Keratinocyte (primary cell): ENCODE data around the gene GP5. TPM values are rescaled to one million over a fixed set of nuclear protein-coding genes. Genes with fewer than 3 reads are reported as not detected.

Source experiments
- DNase-seq: peaks from one replicate; pipeline ENCODE4 v3.0.0-alpha.2; 2011; ENCODE audit warnings: low read depth, missing footprints, low spot score
- FAIRE-seq: peaks from 2 replicates; lab custom pipeline; 2011; peaks lifted over from hg19 to GRCh38; lab: Jason Lieb, UNC
- H2AFZ ChIP-seq: 2 replicates; pipeline ENCODE4 v1.6.0; 2012; ENCODE audit warnings: low read length, control low read depth, inconsistent platforms; ENCODE audit not compliant: control insufficient read depth
- H3K27ac ChIP-seq: 2 replicates; pipeline ENCODE4 v1.5.1; 2011; ENCODE audit warnings: low read length; ENCODE audit not compliant: control insufficient read depth, insufficient read depth
- H3K27me3 ChIP-seq: 3 replicates; pipeline ENCODE4 v1.6.0; 2011; ENCODE audit warnings: low read length; ENCODE audit not compliant: control insufficient read depth, insufficient read depth; ENCODE audit errors: extremely low read depth
- H3K36me3 ChIP-seq, 2 experiments: 2 replicates in 1 of 2; 3 replicates in 1 of 2; pipeline ENCODE4 v1.5.1; 2011; ENCODE audit warnings: low read length in 2 of 2, mild to moderate bottlenecking in 1 of 2; ENCODE audit not compliant: control insufficient read depth in 2 of 2, insufficient read depth in 2 of 2; ENCODE audit errors: extremely low read depth in 1 of 2
- H3K4me1 ChIP-seq: 3 replicates; pipeline ENCODE4 v1.5.1; 2011; ENCODE audit warnings: low read length; ENCODE audit not compliant: control insufficient read depth, insufficient read depth; ENCODE audit errors: extremely low read depth
- H3K4me2 ChIP-seq: 3 replicates; pipeline ENCODE4 v1.6.0; 2011; ENCODE audit warnings: low read depth, low read length; ENCODE audit not compliant: control insufficient read depth, insufficient read depth; ENCODE audit errors: extremely low read depth
- H3K4me3 ChIP-seq, 3 experiments: fragments of 200-600 bp in 1 of 3; sonication (generic) in 1 of 3; 2 replicates in 2 of 3; 3 replicates in 1 of 3; pipeline ENCODE4 v1.5.1; 2011 to 2016; ENCODE audit warnings: low read length in 3 of 3, mild to moderate bottlenecking in 3 of 3, control low read depth in 2 of 3, inconsistent platforms in 1 of 3, low read depth in 1 of 3, mixed read lengths in 1 of 3, mixed run types in 1 of 3, moderate library complexity in 1 of 3; ENCODE audit not compliant: control insufficient read depth in 2 of 3, insufficient read depth in 2 of 3; ENCODE audit errors: extremely low read depth in 1 of 3
- H3K79me2 ChIP-seq: 2 replicates; pipeline ENCODE4 v1.6.0; 2012; ENCODE audit warnings: low read length; ENCODE audit not compliant: control insufficient read depth, insufficient read depth
- H3K9ac ChIP-seq: 3 replicates; pipeline ENCODE4 v1.6.0; 2011; ENCODE audit warnings: low read length; ENCODE audit not compliant: control insufficient read depth, insufficient read depth; ENCODE audit errors: extremely low read depth
- H3K9me1 ChIP-seq: 3 replicates; pipeline ENCODE4 v1.6.0; 2011; ENCODE audit warnings: low read length; ENCODE audit not compliant: control insufficient read depth, insufficient read depth; ENCODE audit errors: extremely low read depth
- H3K9me3 ChIP-seq: 2 replicates; pipeline ENCODE4 v1.5.1; 2012; ENCODE audit warnings: low read depth, low read length; ENCODE audit not compliant: control insufficient read depth
- H4K20me1 ChIP-seq: 3 replicates; pipeline ENCODE4 v1.6.0; 2011; ENCODE audit warnings: low read length; ENCODE audit not compliant: control insufficient read depth, insufficient read depth; ENCODE audit errors: extremely low read depth
- EZH2 ChIP-seq: IDR thresholded peaks from one replicate; pipeline ENCODE4 v1.6.1; 2012; ENCODE audit warnings: inconsistent platforms, mild to moderate bottlenecking, low read length, moderate library complexity
- dilution Hi-C: fragments of 300-500 bp; cut with MboI; formaldehyde crosslinking; loops from one replicate; pipeline ENCODE4 v1.7.0; 2020; ENCODE audit warnings: low sequenced_read_pairs; ENCODE audit not compliant: extremely low pct_ligation_motif_present
- polyA plus RNA-seq, 5 experiments: library from polyadenylated mRNA; depleted of rRNA in 3 of 5; stranded (reverse) in 3 of 5; stranded (forward) in 1 of 5; unstranded in 1 of 5; fragments of >200 nt; gene quantifications; 1 replicate in 1 of 5; 2 replicates in 3 of 5; 3 replicates in 1 of 5; pipeline versions ENCODE4 v1.2.1 to v1.2.3, GENCODE V29; 2011 to 2012; ENCODE audit warnings: missing spikeins in 2 of 5, low read depth in 1 of 5, low replicate concordance in 1 of 5
- TF ChIP-seq, protein P1 (sequence below), 3 experiments: IDR thresholded peaks in 1 of 3; conservative IDR thresholded peaks in 1 of 3; optimal IDR thresholded peaks in 1 of 3; 2 replicates in 2 of 3; 3 replicates in 1 of 3; pipeline versions ENCODE3 to v1.5.1; 2011; ENCODE audit warnings: low read length in 3 of 3, mild to moderate bottlenecking in 3 of 3, moderate library complexity in 2 of 3, control low read depth in 1 of 3, inconsistent platforms in 1 of 3; ENCODE audit not compliant: insufficient read depth in 2 of 3; ENCODE audit errors: extremely low read depth in 1 of 3

GP5 gene
- polyA plus RNA-seq, 1 donor (not counting 4 experiments of a cell fraction or from before 2014, with no cell fraction given): 0.04 TPM

GRCh38 chr3:194395212-194395611 is 3.9 kb downstream of the GP5 start:
- dilution Hi-C loops: no loop called here
- Histone ChIP-seq H2AFZ (no peak overlapping the region), H3K27me3 (peaks cover 24% of the 10 kb centered on the region), H3K9ac (no peak overlapping the region), H3K9me1 (no peaks in the 10 kb centered on the region), H4K20me1 (no peaks in the 10 kb centered on the region), H3K4me2 (no peak overlapping the region), H3K27ac (no peak overlapping the region), H3K4me3 (no peak overlapping the region), H3K9me3 (peaks cover 2% of the 10 kb centered on the region), H3K79me2 (no peaks in the 10 kb centered on the region), H3K36me3 (no peaks in the 10 kb centered on the region), H3K4me1 (peaks cover 13% of the 10 kb centered on the region)
- FAIRE-seq (peak; percentile 80), DNase-seq (no peak)
- TF ChIP-seq, protein P1, sequence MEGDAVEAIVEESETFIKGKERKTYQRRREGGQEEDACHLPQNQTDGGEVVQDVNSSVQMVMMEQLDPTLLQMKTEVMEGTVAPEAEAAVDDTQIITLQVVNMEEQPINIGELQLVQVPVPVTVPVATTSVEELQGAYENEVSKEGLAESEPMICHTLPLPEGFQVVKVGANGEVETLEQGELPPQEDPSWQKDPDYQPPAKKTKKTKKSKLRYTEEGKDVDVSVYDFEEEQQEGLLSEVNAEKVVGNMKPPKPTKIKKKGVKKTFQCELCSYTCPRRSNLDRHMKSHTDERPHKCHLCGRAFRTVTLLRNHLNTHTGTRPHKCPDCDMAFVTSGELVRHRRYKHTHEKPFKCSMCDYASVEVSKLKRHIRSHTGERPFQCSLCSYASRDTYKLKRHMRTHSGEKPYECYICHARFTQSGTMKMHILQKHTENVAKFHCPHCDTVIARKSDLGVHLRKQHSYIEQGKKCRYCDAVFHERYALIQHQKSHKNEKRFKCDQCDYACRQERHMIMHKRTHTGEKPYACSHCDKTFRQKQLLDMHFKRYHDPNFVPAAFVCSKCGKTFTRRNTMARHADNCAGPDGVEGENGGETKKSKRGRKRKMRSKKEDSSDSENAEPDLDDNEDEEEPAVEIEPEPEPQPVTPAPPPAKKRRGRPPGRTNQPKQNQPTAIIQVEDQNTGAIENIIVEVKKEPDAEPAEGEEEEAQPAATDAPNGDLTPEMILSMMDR (optimal IDR thresholded peaks at IDR 0.05 in 1 of 3, IDR thresholded peaks at IDR 0.05 in 1 of 3, conservative IDR thresholded peaks at IDR 0.05 in 1 of 3; ENCODE audit: extremely low read depth in 1 of 3, insufficient read depth in 2 of 3, low read length in 3 of 3): no peak
- no peak for TF ChIP-seq EZH2

DNA sequence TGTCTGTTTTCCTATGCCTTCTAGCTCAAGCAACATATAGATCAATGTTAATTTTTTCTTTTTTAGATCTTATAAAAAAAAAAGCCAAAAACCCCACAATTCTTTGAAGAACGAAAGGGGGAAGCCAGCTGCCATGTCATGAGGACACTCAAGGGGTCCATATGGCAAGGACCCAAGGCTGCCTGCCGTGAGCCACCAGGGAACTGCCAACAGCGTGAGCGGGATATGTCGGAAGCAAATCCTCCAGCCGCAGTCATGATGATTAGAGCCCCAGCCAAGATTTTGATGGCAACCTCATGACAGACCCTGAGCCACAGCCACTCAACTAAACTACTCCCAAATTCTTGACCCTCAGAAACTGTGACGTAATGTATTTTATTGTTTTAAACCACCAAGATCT is 6.5 kb downstream of the GP5 start:
- Histone ChIP-seq H3K4me2 (no peak overlapping the region), H3K27ac (no peak overlapping the region), H3K4me3 (no peak overlapping the region), H3K9me3 (peaks cover 2% of the 10 kb centered on the region), H3K27me3 (peaks cover 11% of the 10 kb centered on the region), H3K36me3 (no peaks in the 10 kb centered on the region), H2AFZ (no peak overlapping the region), H3K9me1 (no peaks in the 10 kb centered on the region), H4K20me1 (no peaks in the 10 kb centered on the region), H3K79me2 (no peaks in the 10 kb centered on the region), H3K4me1 (peaks cover 11% of the 10 kb centered on the region), H3K9ac (no peak overlapping the region)
- dilution Hi-C loops: no loop called here
- TF ChIP-seq, protein P1 (optimal IDR thresholded peaks at IDR 0.05 in 1 of 3, IDR thresholded peaks at IDR 0.05 in 1 of 3, conservative IDR thresholded peaks at IDR 0.05 in 1 of 3; ENCODE audit: extremely low read depth in 1 of 3, insufficient read depth in 2 of 3, low read length in 3 of 3): no peak
- TF ChIP-seq EZH2: no peak
- DNase-seq (no peak), FAIRE-seq (no peak)
